ENCODE measurements around the gene INPP4A.

INPP4A gene

GRCh38 chr2:98607741-98608115, 163.1 kb downstream of the INPP4A start:
- H3K36me3 ChIP-seq (ENCODE audit: insufficient read depth, low read length): peaks cover 39% of the 10 kb centered on the region
- 8% methylated on average over 5 of the region's 7 CpGs for WGBS

GRCh38 chr2:98608116-98608961, 163.7 kb downstream of the INPP4A start, which contains the start of the genes COA5 and UNC50:
COA5 (minus strand) TSS chr2:98608512; CDS start chr2:98608405, 107 bp downstream.
UNC50 (plus strand) TSS chr2:98608589; CDS start chr2:98609760, 1,171 bp downstream.
- Histone ChIP-seq H3K4me3 (ENCODE audit: low read length) (peak within 1 kb of the TSS; percentile 98), H3K27ac (ENCODE audit: low read depth, low read length) (peak within 1 kb of the TSS; percentile 89), H3K36me3 (ENCODE audit: insufficient read depth, low read length) (peaks cover 41% of the 10 kb centered on the region), H3K27me3 (ENCODE audit: insufficient read depth, low read length) (no peaks in the 10 kb centered on the region), H3K9me3 (ENCODE audit: insufficient read depth, low read depth, low read length) (no peaks in the 10 kb centered on the region), H3K4me1 (ENCODE audit: insufficient read depth, low read length) (peaks cover 12% of the 10 kb centered on the region; the same call in 1 of the 2 replicates), H3K9ac (ENCODE audit: low read depth, low read length) (peak within 1 kb of the TSS; percentile 87)
- under 1% methylated on average over 93 of the region's 93 CpGs for WGBS

More at GRCh38 chr2:98607741-98608115, 163.1 kb downstream of the INPP4A start:
- Histone ChIP-seq H3K27ac (ENCODE audit: low read depth, low read length) (peak overlapping the region; percentile 89), H3K9ac (ENCODE audit: low read depth, low read length) (peak overlapping the region; percentile 87), H3K4me1 (ENCODE audit: insufficient read depth, low read length) (peaks cover 12% of the 10 kb centered on the region; the same call in 1 of the 2 replicates), H3K27me3 (ENCODE audit: insufficient read depth, low read length) (no peaks in the 10 kb centered on the region), H3K9me3 (ENCODE audit: insufficient read depth, low read depth, low read length) (no peaks in the 10 kb centered on the region), H3K4me3 (ENCODE audit: low read length) (peak overlapping the region; percentile 98)

- Histone ChIP-seq H3K36me3 (ENCODE audit: insufficient read depth, low read length) (peaks cover 41% of the 10 kb centered on the region), H3K27ac (ENCODE audit: low read depth, low read length) (peak overlapping the region; percentile 86), H3K4me3 (ENCODE audit: low read length) (peak overlapping the region; percentile 98), H3K9me3 (ENCODE audit: insufficient read depth, low read depth, low read length) (no peaks in the 10 kb centered on the region), H3K9ac (ENCODE audit: low read depth, low read length) (peak overlapping the region; percentile 87), H3K27me3 (ENCODE audit: insufficient read depth, low read length) (no peaks in the 10 kb centered on the region), H3K4me1 (ENCODE audit: insufficient read depth, low read length) (peaks cover 12% of the 10 kb centered on the region; the same call in 1 of the 2 replicates)
- 5% methylated on average over 29 of the region's 29 CpGs for WGBS
Measured at GRCh38 chr2:98608962-98609604, 164.4 kb downstream of the INPP4A start.

GRCh38 chr2:98614024-98614739, 169.5 kb downstream of the INPP4A start:
- Histone ChIP-seq H3K27me3 (ENCODE audit: insufficient read depth, low read length) (no peaks in the 10 kb centered on the region), H3K9me3 (ENCODE audit: insufficient read depth, low read depth, low read length) (no peaks in the 10 kb centered on the region), H3K27ac (ENCODE audit: low read depth, low read length) (no peak overlapping the region), H3K36me3 (ENCODE audit: insufficient read depth, low read length) (peaks cover 90% of the 10 kb centered on the region), H3K4me1 (ENCODE audit: insufficient read depth, low read length) (peaks cover 7% of the 10 kb centered on the region; the same call in 1 of the 2 replicates), H3K4me3 (ENCODE audit: low read length) (no peak overlapping the region), H3K9ac (ENCODE audit: low read depth, low read length) (no peak overlapping the region)
- 94% methylated on average over 9 of the region's 9 CpGs for WGBS

GRCh38 chr2:98615481-98615880, 170.8 kb downstream of the INPP4A start:
- Histone ChIP-seq H3K4me3 (ENCODE audit: low read length) (no peak overlapping the region), H3K9me3 (ENCODE audit: insufficient read depth, low read depth, low read length) (no peaks in the 10 kb centered on the region), H3K9ac (ENCODE audit: low read depth, low read length) (no peak overlapping the region), H3K27ac (ENCODE audit: low read depth, low read length) (no peak overlapping the region), H3K36me3 (ENCODE audit: insufficient read depth, low read length) (peaks cover 83% of the 10 kb centered on the region), H3K4me1 (ENCODE audit: insufficient read depth, low read length) (no peaks in the 10 kb centered on the region), H3K27me3 (ENCODE audit: insufficient read depth, low read length) (no peaks in the 10 kb centered on the region)
- 90% methylated on average over 5 of the region's 5 CpGs for WGBS

GRCh38 chr2:98617149-98617548, 172.5 kb downstream of the INPP4A start:
- no peaks in the 10 kb centered on the region for H3K4me1 ChIP-seq (ENCODE audit: insufficient read depth, low read length)
- H3K27me3 ChIP-seq (ENCODE audit: insufficient read depth, low read length): no peaks in the 10 kb centered on the region
- H3K9me3 ChIP-seq (ENCODE audit: insufficient read depth, low read depth, low read length): no peaks in the 10 kb centered on the region
- peaks cover 68% of the 10 kb centered on the region for H3K36me3 ChIP-seq (ENCODE audit: insufficient read depth, low read length)
- H3K4me3 ChIP-seq (ENCODE audit: low read length): no peak overlapping the region
- no peak overlapping the region for H3K9ac ChIP-seq (ENCODE audit: low read depth, low read length)
- 93% methylated on average over 5 of the region's 5 CpGs for WGBS
- no peak overlapping the region for H3K27ac ChIP-seq (ENCODE audit: low read depth, low read length)

GRCh38 chr2:98623657-98624056, 179.0 kb downstream of the INPP4A start:
- Histone ChIP-seq H3K4me3 (ENCODE audit: low read length) (no peak overlapping the region), H3K36me3 (ENCODE audit: insufficient read depth, low read length) (peaks cover 3% of the 10 kb centered on the region; the same call in 1 of the 2 replicates), H3K27ac (ENCODE audit: low read depth, low read length) (no peak overlapping the region), H3K9me3 (ENCODE audit: insufficient read depth, low read depth, low read length) (no peaks in the 10 kb centered on the region), H3K27me3 (ENCODE audit: insufficient read depth, low read length) (no peaks in the 10 kb centered on the region), H3K9ac (ENCODE audit: low read depth, low read length) (no peak overlapping the region), H3K4me1 (ENCODE audit: insufficient read depth, low read length) (no peaks in the 10 kb centered on the region)
- WGBS: 88% methylated on average over 5 of the region's 5 CpGs

- no peaks in the 10 kb centered on the region for H3K27me3 ChIP-seq (ENCODE audit: insufficient read depth, low read length)
- H3K4me3 ChIP-seq (ENCODE audit: low read length): no peak overlapping the region
- H3K9ac ChIP-seq (ENCODE audit: low read depth, low read length): no peak overlapping the region
- 79% methylated on average over 3 of the region's 3 CpGs for WGBS
- 0 out of 2 replicates have a peak, but pooled peaks cover 5% of the 10 kb centered on the region for H3K4me1 ChIP-seq (ENCODE audit: insufficient read depth, low read length)
- no peaks in the 10 kb centered on the region for H3K36me3 ChIP-seq (ENCODE audit: insufficient read depth, low read length)
- H3K9me3 ChIP-seq (ENCODE audit: insufficient read depth, low read depth, low read length): no peaks in the 10 kb centered on the region
- H3K27ac ChIP-seq (ENCODE audit: low read depth, low read length): no peak overlapping the region
Measured at GRCh38 chr2:98632351-98632750, 187.7 kb downstream of the INPP4A start.

GRCh38 chr2:98634406-98635092, 189.9 kb downstream of the INPP4A start:
- Histone ChIP-seq H3K9ac (ENCODE audit: low read depth, low read length) (no peak overlapping the region), H3K4me1 (ENCODE audit: insufficient read depth, low read length) (0 out of 2 replicates have a peak, but pooled peaks cover 5% of the 10 kb centered on the region), H3K27me3 (ENCODE audit: insufficient read depth, low read length) (no peaks in the 10 kb centered on the region), H3K36me3 (ENCODE audit: insufficient read depth, low read length) (no peaks in the 10 kb centered on the region), H3K9me3 (ENCODE audit: insufficient read depth, low read depth, low read length) (no peaks in the 10 kb centered on the region), H3K27ac (ENCODE audit: low read depth, low read length) (no peak overlapping the region), H3K4me3 (ENCODE audit: low read length) (no peak overlapping the region)
- 49% methylated on average over 9 of the region's 9 CpGs for WGBS

GRCh38 chr2:98637401-98638147, 192.9 kb downstream of the INPP4A start:
- no peak overlapping the region for H3K4me3 ChIP-seq (ENCODE audit: low read length)
- WGBS: 93% methylated on average over 10 of the region's 10 CpGs
- no peaks in the 10 kb centered on the region for H3K36me3 ChIP-seq (ENCODE audit: insufficient read depth, low read length)
- no peak overlapping the region for H3K9ac ChIP-seq (ENCODE audit: low read depth, low read length)
- 0 out of 2 replicates have a peak, but pooled peaks cover 5% of the 10 kb centered on the region for H3K4me1 ChIP-seq (ENCODE audit: insufficient read depth, low read length)
- no peak overlapping the region for H3K27ac ChIP-seq (ENCODE audit: low read depth, low read length)
- H3K9me3 ChIP-seq (ENCODE audit: insufficient read depth, low read depth, low read length): no peaks in the 10 kb centered on the region
- no peaks in the 10 kb centered on the region for H3K27me3 ChIP-seq (ENCODE audit: insufficient read depth, low read length)

All from HUES64 (cell line).